Measurements from ENCODE around the gene ATP6V0B. TPM values are rescaled to one million over a fixed set of nuclear protein-coding genes. Genes with fewer than 3 reads are reported as not detected.

ATP6V0B gene
- total and polyA plus RNA-seq, 4 donors: 69.5 to 277 (median 129) TPM

DNA sequence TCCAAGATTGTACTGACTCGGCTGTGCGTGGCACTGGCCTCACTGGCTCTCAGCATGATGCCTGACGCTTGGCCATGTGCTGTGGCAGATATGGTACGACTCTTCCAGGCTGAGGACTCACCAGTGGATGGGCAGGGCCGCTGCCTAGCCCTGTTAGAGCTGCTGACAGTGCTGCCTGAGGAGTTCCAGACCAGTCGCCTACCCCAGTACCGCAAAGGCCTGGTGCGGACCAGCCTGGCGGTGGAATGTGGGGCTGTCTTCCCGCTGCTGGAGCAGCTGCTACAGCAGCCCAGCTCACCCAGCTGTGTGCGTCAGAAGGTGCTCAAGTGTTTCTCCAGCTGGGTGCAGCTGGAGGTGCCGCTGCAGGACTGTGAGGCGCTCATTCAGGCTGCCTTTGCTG lies 25.1 kb upstream of the ATP6V0B start:
- Histone ChIP-seq H3K27ac (ENCODE audit: low read depth in 1 of 2, low read length in 2 of 2) (no peak overlapping the region), H3K36me3 (ENCODE audit: control insufficient read depth in 4 of 4, insufficient read depth in 3 of 4, low read depth in 1 of 4, low read length in 3 of 4) (peaks cover 0 to 6% (median 0%) of the 10 kb centered on the region in 4 donors), H3K9ac (ENCODE audit: low read depth in 1 of 2, low read length in 2 of 2) (no peak overlapping the region), H3K4me1 (ENCODE audit: control insufficient read depth in 4 of 4, insufficient read depth in 4 of 4, low read length in 3 of 4) (peaks cover 5 to 28% (median 22%) of the 10 kb centered on the region in 4 donors), H3K27me3 (ENCODE audit: control insufficient read depth in 4 of 4, insufficient read depth in 4 of 4, low read length in 3 of 4) (no peaks in the 10 kb centered on the region), H3K4me3 (ENCODE audit: low read depth in 1 of 3, low read length in 3 of 3) (no peak overlapping the region), H3K9me3 (ENCODE audit: control insufficient read depth in 4 of 4, low read length in 3 of 4) (no peaks in the 10 kb centered on the region)
- TF ChIP-seq EGR1 (IDR thresholded peaks at IDR 0.05; ENCODE audit: low read depth in 2 of 2) (no peak), RAD21 (IDR thresholded peaks at IDR 0.05) (no peak), YY1 (IDR thresholded peaks at IDR 0.05) (no peak), GABPA (IDR thresholded peaks at IDR 0.05 in 1 of 2, conservative IDR thresholded peaks at IDR 0.05 in 1 of 2) (no peak), RXRA (IDR thresholded peaks at IDR 0.05) (no peak), JUND (IDR thresholded peaks at IDR 0.05) (no peak), HNF4G (IDR thresholded peaks at IDR 0.05) (no peak), SP1 (IDR thresholded peaks at IDR 0.05) (no peak)
- TF ChIP-seq, protein P1, sequence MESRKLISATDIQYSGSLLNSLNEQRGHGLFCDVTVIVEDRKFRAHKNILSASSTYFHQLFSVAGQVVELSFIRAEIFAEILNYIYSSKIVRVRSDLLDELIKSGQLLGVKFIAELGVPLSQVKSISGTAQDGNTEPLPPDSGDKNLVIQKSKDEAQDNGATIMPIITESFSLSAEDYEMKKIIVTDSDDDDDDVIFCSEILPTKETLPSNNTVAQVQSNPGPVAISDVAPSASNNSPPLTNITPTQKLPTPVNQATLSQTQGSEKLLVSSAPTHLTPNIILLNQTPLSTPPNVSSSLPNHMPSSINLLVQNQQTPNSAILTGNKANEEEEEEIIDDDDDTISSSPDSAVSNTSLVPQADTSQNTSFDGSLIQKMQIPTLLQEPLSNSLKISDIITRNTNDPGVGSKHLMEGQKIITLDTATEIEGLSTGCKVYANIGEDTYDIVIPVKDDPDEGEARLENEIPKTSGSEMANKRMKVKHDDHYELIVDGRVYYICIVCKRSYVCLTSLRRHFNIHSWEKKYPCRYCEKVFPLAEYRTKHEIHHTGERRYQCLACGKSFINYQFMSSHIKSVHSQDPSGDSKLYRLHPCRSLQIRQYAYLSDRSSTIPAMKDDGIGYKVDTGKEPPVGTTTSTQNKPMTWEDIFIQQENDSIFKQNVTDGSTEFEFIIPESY (IDR thresholded peaks at IDR 0.05): no peak
- no peak for DNase-seq (ENCODE audit: low spot score)
- WGBS: 88% methylated on average over 13 of the region's 13 CpGs

DNA sequence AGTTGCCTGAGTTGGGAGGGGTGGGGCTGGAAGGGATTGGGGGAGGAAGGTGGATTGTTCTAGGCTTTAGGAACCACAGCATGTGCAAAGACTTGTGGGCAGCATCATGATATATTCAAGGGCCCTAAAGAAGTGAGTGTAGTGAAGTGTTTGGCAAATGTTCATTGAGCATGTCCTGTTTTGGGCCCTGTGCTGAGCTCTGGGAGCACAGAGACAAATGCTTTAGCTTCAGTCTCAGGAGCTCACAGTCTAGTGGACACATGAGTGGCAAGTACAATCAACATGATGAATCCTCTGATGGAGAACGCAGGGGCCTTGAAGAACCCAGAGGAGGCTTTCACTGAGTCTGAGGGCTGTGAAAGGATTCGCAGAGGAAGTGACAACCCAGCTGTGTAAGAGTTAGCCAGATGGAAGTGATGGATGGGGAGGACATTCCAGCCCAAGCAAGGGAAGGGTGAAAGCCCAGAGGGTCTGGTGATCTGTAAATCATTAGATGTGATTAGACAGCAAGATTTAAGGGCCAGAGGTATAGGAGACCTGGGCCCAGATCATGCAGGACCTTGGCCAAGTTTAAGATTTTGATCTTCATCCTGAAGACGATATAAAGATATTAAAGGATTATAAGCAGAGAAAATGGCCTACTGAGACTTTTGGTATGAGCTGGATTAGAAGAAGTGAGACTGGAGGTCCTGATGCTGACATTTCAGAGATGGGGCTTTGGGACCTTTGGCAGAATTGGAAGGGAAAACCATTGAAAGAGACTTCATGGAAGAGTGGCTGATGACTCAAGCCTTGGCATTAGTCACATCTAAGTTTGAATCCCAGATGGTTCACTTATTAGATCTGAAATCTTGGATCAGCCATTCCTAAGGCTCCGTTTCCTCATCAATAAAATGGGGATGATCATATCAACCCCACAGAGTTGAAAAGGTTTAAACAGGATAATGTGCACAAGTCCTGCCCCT lies 23.5 kb upstream of the ATP6V0B start:
- H3K36me3 ChIP-seq (ENCODE audit: control insufficient read depth in 4 of 4, insufficient read depth in 3 of 4, low read depth in 1 of 4, low read length in 3 of 4): peaks cover 0 to 8% (median 0%) of the 10 kb centered on the region in 4 donors
- DNase-seq (ENCODE audit: low spot score): no peak
- no peaks in the 10 kb centered on the region for H3K9me3 ChIP-seq (ENCODE audit: control insufficient read depth in 4 of 4, low read length in 3 of 4)
- H3K9ac ChIP-seq (ENCODE audit: low read depth in 1 of 2, low read length in 2 of 2): no peak overlapping the region
- TF ChIP-seq RXRA (IDR thresholded peaks at IDR 0.05) (no peak), EGR1 (IDR thresholded peaks at IDR 0.05; ENCODE audit: low read depth in 2 of 2) (no peak), HNF4A (conservative IDR thresholded peaks at IDR 0.05) (no peak), GABPA (IDR thresholded peaks at IDR 0.05 in 1 of 2, conservative IDR thresholded peaks at IDR 0.05 in 1 of 2) (no peak), RAD21 (IDR thresholded peaks at IDR 0.05) (no peak), TAF1 (conservative IDR thresholded peaks at IDR 0.05) (no peak)
- TF ChIP-seq, protein P2, sequence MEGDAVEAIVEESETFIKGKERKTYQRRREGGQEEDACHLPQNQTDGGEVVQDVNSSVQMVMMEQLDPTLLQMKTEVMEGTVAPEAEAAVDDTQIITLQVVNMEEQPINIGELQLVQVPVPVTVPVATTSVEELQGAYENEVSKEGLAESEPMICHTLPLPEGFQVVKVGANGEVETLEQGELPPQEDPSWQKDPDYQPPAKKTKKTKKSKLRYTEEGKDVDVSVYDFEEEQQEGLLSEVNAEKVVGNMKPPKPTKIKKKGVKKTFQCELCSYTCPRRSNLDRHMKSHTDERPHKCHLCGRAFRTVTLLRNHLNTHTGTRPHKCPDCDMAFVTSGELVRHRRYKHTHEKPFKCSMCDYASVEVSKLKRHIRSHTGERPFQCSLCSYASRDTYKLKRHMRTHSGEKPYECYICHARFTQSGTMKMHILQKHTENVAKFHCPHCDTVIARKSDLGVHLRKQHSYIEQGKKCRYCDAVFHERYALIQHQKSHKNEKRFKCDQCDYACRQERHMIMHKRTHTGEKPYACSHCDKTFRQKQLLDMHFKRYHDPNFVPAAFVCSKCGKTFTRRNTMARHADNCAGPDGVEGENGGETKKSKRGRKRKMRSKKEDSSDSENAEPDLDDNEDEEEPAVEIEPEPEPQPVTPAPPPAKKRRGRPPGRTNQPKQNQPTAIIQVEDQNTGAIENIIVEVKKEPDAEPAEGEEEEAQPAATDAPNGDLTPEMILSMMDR (IDR thresholded peaks at IDR 0.05; ENCODE audit: low read depth, low read length, missing input control): no peak
- TF ChIP-seq, protein P3, sequence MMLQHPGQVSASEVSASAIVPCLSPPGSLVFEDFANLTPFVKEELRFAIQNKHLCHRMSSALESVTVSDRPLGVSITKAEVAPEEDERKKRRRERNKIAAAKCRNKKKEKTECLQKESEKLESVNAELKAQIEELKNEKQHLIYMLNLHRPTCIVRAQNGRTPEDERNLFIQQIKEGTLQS (IDR thresholded peaks at IDR 0.05): no peak
- no peaks in the 10 kb centered on the region for H3K27me3 ChIP-seq (ENCODE audit: control insufficient read depth in 4 of 4, insufficient read depth in 4 of 4, low read length in 3 of 4)
- H3K4me3 ChIP-seq (ENCODE audit: low read depth in 1 of 3, low read length in 3 of 3): no peak overlapping the region
- H3K4me1 ChIP-seq (ENCODE audit: control insufficient read depth in 4 of 4, insufficient read depth in 4 of 4, low read length in 3 of 4): peaks cover 5 to 21% (median 16%) of the 10 kb centered on the region in 4 donors
- no peak overlapping the region for H3K27ac ChIP-seq (ENCODE audit: low read depth in 1 of 2, low read length in 2 of 2)
- 98% methylated on average over 4 of the region's 4 CpGs for WGBS

Measured in liver (tissue), 9 donors.